Measurements from ENCODE around the gene GPR148.

GPR148 gene

GRCh38 chr2:130778781-130779180 is 49.9 kb downstream of the GPR148 start:
- DNase-seq = no peak

Data from CD4-positive, alpha-beta T cell treated with Interleukin-4 for 1 hour (primary cell).